Duodenal mucosa (tissue), 2 donors: ENCODE data around the gene ZNF385B.

ENCODE experiments used
- H3K27ac ChIP-seq: one replicate; pipeline ENCODE4 v1.7.0; 2013; ENCODE audit warnings: low read depth, low read length
- H3K27me3 ChIP-seq, 2 donors: one replicate each; pipeline ENCODE4 v1.7.0; 2013; ENCODE audit warnings: low read length in 2 of 2, control low read depth in 1 of 2; ENCODE audit not compliant: insufficient read depth in 2 of 2, control insufficient read depth in 1 of 2
- H3K36me3 ChIP-seq, 2 donors: one replicate each; pipeline ENCODE4 v1.7.0; 2013; ENCODE audit warnings: low read length in 2 of 2, control low read depth in 1 of 2; ENCODE audit not compliant: insufficient read depth in 2 of 2, control insufficient read depth in 1 of 2
- H3K4me1 ChIP-seq, 2 donors: one replicate each; pipeline ENCODE4 v1.7.0; 2013; ENCODE audit warnings: low read length in 2 of 2, control low read depth in 1 of 2; ENCODE audit not compliant: insufficient read depth in 2 of 2, control insufficient read depth in 1 of 2
- H3K4me3 ChIP-seq, 2 donors: one replicate each; pipeline ENCODE4 v1.7.0; 2013; ENCODE audit warnings: low read length in 2 of 2, low read depth in 1 of 2
- H3K9ac ChIP-seq, 2 donors: one replicate each; pipeline ENCODE4 v1.7.0; 2013; ENCODE audit warnings: low read length in 2 of 2, low read depth in 1 of 2
- H3K9me3 ChIP-seq, 2 donors: one replicate each; pipeline ENCODE4 v1.7.0; 2013; ENCODE audit warnings: low read length in 2 of 2, control low read depth in 1 of 2; ENCODE audit not compliant: control insufficient read depth in 1 of 2

ZNF385B gene

GRCh38 chr2:179809606-179810005, 51.8 kb downstream of the ZNF385B start:
- no peaks in the 10 kb centered on the region for H3K36me3 ChIP-seq
- no peak overlapping the region for H3K4me3 ChIP-seq
- H3K9ac ChIP-seq = no peak overlapping the region
- H3K4me1 ChIP-seq = no peaks in the 10 kb centered on the region
- no peaks in the 10 kb centered on the region for H3K9me3 ChIP-seq
- H3K27me3 ChIP-seq = no peaks in the 10 kb centered on the region
- H3K27ac ChIP-seq = no peak overlapping the region

DNA sequence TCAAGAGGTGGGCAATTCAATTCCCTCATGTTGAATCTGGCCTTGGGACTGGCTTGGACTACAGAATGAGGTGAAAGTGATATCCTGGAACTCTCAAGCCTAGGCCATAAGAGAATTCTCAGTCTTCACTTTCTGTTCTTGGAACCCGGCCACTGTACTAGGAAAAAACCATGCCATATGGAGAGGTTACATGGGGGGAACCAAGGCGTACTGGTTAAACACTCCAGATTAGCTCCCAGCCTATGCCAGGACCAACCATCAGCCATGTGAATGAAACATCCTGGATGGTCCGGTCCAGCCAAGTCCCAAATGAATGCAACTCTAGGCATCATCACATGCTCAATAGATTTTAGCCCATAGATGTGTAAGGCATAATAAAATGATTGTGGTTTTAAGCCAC, 56.4 kb downstream of the ZNF385B start:
- Histone ChIP-seq H3K27ac (no peak overlapping the region), H3K36me3 (no peaks in the 10 kb centered on the region), H3K4me3 (no peak overlapping the region)

DNA sequence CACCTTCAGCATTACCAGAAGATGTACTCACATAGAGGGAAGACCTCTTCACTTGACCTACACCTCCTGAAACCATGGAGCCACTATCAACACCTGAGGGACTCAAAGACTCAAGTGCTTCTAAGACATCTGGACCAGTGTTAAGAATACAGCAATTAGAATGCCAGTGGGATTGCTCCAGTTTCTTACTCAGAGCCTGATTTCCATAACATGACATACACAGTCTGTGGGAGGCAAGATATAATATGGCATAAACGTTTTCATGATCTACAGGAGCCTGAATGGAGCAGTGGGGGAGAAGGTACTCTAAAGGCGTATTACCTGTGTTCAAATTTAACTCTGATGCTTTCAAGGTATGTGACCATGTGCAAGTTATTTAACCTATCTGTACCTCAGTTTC, 57.2 kb downstream of the ZNF385B start:
- Histone ChIP-seq H3K4me3 (no peak overlapping the region), H3K27me3 (no peaks in the 10 kb centered on the region), H3K9ac (no peak overlapping the region), H3K9me3 (no peaks in the 10 kb centered on the region), H3K36me3 (no peaks in the 10 kb centered on the region), H3K27ac (no peak overlapping the region), H3K4me1 (no peaks in the 10 kb centered on the region)

More for the DNA sequence above, 56.4 kb downstream of the ZNF385B start:
- Histone ChIP-seq H3K4me1 (no peaks in the 10 kb centered on the region), H3K9ac (no peak overlapping the region), H3K27me3 (no peaks in the 10 kb centered on the region), H3K9me3 (no peaks in the 10 kb centered on the region)

DNA sequence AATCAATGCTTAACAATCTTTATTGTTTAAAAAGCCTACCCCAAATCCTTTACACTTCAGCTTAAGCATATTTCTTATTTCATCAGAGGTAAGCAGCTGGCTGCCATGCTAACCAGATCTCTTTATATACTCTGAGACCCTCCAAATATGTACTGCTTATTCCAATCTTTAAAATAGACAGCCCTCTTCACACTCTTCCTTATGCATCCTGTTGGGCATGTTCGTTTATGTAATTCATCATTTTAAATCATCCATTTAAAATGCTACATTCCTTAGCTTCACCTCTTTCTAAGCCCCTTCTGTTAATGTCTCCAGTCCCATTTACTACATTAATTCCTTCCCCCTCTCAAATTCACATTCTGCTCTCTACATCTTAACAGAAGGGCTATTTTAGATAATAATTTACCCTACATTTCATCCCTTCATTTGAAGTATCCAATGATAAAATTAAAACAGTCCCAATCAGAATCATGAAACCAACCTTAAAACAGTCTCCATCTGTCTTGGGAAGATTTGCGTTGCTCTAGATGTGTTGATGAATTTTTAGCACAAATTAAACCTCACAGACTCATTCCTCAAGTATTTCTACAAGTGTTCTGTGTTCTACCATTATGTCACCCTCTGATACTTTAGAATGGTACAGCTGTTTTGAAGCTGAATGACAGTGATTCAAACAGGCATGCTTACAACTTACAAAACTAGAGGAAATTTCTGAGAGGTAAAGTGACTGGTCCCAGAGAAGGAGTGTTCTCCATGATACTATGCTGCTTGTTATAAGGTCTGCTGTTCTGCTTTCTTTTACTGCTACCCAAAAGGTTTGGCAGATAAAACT, 59.1 kb downstream of the ZNF385B start:
- no peak overlapping the region for H3K9ac ChIP-seq
- no peaks in the 10 kb centered on the region for H3K36me3 ChIP-seq
- H3K27me3 ChIP-seq = no peaks in the 10 kb centered on the region
- no peaks in the 10 kb centered on the region for H3K4me1 ChIP-seq
- H3K9me3 ChIP-seq = no peaks in the 10 kb centered on the region
- no peak overlapping the region for H3K4me3 ChIP-seq
- no peak overlapping the region for H3K27ac ChIP-seq

DNA sequence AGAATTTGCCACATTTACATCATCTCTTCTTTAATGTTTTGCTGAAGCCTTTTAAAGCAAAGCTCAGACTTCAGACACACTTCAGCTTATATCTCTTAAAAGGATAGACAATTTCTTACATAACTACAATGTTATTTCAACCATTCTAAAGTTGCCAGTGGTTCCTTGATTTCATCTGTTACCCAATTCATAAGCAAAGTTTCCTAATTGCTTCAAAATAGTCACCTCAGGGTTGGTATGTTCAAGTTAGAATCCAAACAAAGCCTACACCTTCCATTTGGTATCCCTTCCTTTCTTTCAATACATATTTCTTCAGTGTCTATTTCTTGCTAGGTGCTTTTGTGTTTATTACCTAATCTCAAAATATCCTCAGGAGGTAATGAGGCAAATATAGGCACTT, 60.6 kb downstream of the ZNF385B start:
- H3K9me3 ChIP-seq = no peaks in the 10 kb centered on the region
- no peak overlapping the region for H3K9ac ChIP-seq
- no peak overlapping the region for H3K4me3 ChIP-seq
- no peaks in the 10 kb centered on the region for H3K4me1 ChIP-seq
- H3K27me3 ChIP-seq = no peaks in the 10 kb centered on the region
- no peaks in the 10 kb centered on the region for H3K36me3 ChIP-seq
- H3K27ac ChIP-seq = no peak overlapping the region

DNA sequence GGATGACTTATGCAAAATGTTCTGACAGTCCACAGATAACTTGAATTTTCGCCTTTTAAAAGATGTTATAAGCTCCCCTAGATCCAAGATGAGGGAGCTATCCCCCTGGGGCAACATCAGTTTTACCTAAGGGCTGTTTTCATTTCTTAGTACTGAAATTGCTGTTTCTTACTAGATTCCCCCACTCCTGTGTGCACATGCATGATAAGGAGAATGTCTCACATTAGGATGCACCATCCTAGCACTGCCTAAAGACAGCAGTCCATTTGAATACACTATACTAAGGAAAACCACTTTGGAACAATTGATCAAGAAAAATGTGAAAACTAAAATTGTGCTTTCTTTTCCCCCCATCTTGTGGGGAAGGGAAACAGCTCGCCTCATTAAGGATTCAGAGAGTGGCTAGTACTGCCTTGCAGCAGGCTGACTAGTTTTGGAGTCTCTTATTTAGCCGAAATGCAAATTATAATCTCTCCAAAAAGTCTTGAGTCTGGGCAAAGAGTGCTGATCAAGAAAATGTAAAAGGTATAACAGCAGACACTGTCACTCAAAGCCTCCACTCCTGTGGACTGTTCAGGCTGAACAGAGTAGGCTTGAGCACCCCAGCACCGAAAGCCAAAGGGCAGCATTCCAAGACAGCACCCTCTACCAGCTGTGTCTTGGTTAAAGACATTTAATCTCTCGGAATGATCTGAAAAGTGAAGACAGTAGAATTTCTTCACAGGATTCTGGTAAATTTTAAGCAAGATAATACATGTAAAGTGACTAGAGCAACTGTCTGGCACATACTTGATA, 65.0 kb downstream of the ZNF385B start:
- Histone ChIP-seq H3K4me3 (no peak overlapping the region), H3K27me3 (no peaks in the 10 kb centered on the region), H3K36me3 (no peaks in the 10 kb centered on the region), H3K4me1 (no peaks in the 10 kb centered on the region), H3K9ac (no peak overlapping the region), H3K27ac (no peak overlapping the region), H3K9me3 (no peaks in the 10 kb centered on the region)

DNA sequence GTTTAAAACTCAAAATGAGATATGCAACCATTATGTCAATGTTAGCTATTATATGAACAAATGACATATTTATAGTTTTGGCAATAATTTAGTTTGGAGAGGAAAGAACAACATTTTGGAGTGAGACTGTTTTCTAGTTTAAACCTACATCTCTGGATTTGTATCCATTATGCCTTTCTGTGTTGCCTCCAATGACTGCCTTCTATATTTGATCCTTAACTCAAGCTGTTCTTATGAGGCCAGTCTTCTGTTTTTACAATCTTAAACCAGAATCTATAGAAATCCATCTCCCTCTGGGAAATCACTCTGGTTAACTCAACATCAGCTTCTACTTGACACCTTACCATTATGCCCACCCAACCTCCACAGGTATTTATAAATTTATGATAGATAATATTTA, 67.5 kb downstream of the ZNF385B start:
- H3K4me1 ChIP-seq = no peaks in the 10 kb centered on the region
- no peak overlapping the region for H3K27ac ChIP-seq
- H3K27me3 ChIP-seq = no peaks in the 10 kb centered on the region
- no peak overlapping the region for H3K4me3 ChIP-seq
- H3K36me3 ChIP-seq = no peaks in the 10 kb centered on the region
- no peak overlapping the region for H3K9ac ChIP-seq
- H3K9me3 ChIP-seq = no peaks in the 10 kb centered on the region

DNA sequence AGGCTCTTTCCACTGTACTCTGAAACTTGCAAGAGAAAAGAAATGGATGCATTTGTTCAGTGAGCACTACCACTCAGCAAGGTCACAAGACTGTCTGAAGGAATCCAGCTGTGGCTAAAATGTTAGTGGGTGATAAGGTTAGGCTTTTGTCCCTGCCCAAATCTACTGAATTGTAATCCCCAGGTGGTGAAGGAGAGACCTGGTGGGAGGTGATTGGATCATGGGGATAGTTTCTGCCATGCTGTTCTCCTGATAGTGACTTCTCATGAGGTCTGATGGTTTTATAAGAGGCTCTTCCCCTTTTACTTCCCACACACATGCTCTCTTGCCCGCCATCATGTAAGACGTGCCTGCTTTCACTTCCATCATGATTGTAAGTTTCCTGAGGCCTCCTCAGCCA, 68.2 kb downstream of the ZNF385B start:
- no peak overlapping the region for H3K27ac ChIP-seq
- H3K4me3 ChIP-seq = no peak overlapping the region
- no peaks in the 10 kb centered on the region for H3K27me3 ChIP-seq
- H3K9me3 ChIP-seq = no peaks in the 10 kb centered on the region
- no peaks in the 10 kb centered on the region for H3K4me1 ChIP-seq
- H3K9ac ChIP-seq = no peak overlapping the region
- no peaks in the 10 kb centered on the region for H3K36me3 ChIP-seq

GRCh38 chr2:179790235-179791217, 70.9 kb downstream of the ZNF385B start:
- Histone ChIP-seq H3K36me3 (no peaks in the 10 kb centered on the region), H3K27ac (no peak overlapping the region), H3K4me3 (no peak overlapping the region), H3K4me1 (no peaks in the 10 kb centered on the region), H3K9ac (no peak overlapping the region), H3K9me3 (no peaks in the 10 kb centered on the region), H3K27me3 (no peaks in the 10 kb centered on the region)
